Fibroblast of lung (primary cell): ENCODE results near the gene NDUFAB1.

Experiments used
- CTCF ChIP-seq, 2 donors: IDR thresholded peaks in 1 of 2; conservative IDR thresholded peaks in 1 of 2; 1 replicate in 1 of 2; 2 replicates in 1 of 2; pipeline ENCODE4 v1.5.1; 2011 to 2012; ENCODE audit warnings: low read length in 2 of 2, control low read depth in 1 of 2, inconsistent platforms in 1 of 2, low read depth in 1 of 2, mild to moderate bottlenecking in 1 of 2
- EZH2 ChIP-seq: IDR thresholded peaks from 2 replicates; pipeline ENCODE4 v1.5.1; 2012; ENCODE audit warnings: low read length, control low read depth, mild to moderate bottlenecking; ENCODE audit errors: missing control alignments

GRCh38 chr16:23611936-23612335 is 15.8 kb upstream of the NDUFAB1 start:
- no peak for TF ChIP-seq CTCF (conservative IDR thresholded peaks at IDR 0.05 in 1 of 2, IDR thresholded peaks at IDR 0.05 in 1 of 2; ENCODE audit: low read depth in 1 of 2, low read length in 2 of 2)
- TF ChIP-seq EZH2, result no peak
